Dermis blood vessel endothelial cell (primary cell): ENCODE results near the gene FBXL14. TPM values are rescaled to one million over a fixed set of nuclear protein-coding genes. Genes with fewer than 3 reads are reported as not detected.
"Not testable (repeated sequence)": the region's sequence is repeated elsewhere in the genome, so short reads cannot be mapped to it uniquely, and the experiment has no call there.

ENCODE experiments used
- DNase-seq: peaks from one replicate; pipeline ENCODE4 v3.0.0; 2010
- total RNA-seq: library from RNA; depleted of rRNA; stranded (reverse); fragments of >200 nt; gene quantifications from 2 replicates; pipeline ENCODE4 v1.2.3, GENCODE V29; 2014

The FBXL14 gene
- total RNA-seq, 1 donor from 2014 or later: 17.4 TPM

- peak; percentile 66 for DNase-seq
These were observed 21.6 kb downstream of the FBXL14 start for GRCh38 chr12:1572731-1573130.

GRCh38 chr12:1567852-1568251 lies 26.5 kb downstream of the FBXL14 start:
- DNase-seq: no peak

DNA sequence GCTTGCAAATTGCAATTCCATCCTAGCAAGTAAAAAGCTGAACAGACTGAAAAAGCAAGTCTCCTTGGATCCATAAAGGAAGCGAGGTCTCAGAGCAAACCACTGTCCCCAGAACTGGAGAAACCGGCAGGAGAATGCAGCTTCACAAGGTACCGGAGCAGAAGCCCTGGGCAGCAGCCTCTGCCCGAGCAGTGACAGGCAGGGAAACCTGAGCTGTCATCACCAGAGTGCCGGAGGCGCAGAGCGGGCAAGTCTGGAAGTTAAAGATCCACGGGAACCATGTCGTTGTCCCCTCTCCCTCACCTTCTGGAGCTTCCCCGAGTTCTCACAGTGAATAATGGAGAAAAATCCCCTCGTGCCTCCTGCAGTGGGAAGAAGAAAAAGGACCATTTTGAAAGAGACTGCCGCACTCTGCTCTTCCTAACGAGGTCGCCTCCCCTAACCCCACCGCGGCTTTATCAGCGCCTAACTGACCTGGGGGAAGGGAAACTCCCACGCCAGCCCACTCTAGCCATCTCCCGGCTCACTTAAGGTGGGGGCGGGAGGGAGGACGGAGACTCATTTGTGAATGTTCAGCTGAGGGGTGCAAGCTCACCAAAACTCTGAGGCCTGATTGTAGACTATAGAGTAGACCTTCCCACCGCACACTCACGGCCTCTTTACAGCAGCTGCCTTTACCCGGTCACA lies 27.8 kb downstream of the FBXL14 start:
- no peak for DNase-seq

DNA sequence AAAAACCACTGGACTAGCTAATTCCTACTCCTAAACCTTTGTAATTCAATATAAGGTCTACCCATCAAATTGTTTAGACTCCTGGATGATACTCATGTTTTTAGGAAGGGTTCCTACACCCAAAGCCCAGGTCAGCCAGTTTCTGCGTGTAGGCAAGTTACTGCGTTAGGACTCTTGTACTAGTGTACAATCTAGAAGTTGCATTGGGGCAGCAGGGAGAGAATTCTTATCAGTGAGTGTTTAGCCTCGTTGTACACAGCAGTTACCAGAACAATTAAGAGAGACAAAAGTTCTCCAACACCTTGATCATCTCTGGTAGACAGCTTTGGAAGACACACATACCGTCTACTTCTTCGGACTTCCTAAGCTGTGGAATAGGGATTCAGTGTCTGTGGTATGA lies 29.2 kb downstream of the FBXL14 start:
- DNase-seq: no peak

DNA sequence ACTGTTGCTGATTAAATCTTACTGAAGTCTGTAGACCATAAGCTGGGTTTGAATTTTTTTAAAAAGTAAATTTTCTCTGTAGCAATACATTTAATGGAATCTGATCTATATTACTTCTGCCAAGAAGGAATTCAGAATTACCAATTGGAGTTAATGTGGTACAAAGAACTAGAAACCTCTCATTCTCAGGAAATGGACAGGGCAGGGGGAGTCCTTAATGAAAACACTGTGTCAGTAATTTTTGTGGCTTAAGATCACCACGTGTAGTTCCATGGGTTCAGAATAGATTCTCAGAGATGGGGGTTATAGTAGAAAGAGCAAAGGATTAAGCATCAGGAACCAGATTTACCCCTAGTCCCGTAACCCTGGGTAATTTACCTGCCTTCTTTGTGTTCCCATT lies 30.3 kb downstream of the FBXL14 start:
- DNase-seq: no peak

DNA sequence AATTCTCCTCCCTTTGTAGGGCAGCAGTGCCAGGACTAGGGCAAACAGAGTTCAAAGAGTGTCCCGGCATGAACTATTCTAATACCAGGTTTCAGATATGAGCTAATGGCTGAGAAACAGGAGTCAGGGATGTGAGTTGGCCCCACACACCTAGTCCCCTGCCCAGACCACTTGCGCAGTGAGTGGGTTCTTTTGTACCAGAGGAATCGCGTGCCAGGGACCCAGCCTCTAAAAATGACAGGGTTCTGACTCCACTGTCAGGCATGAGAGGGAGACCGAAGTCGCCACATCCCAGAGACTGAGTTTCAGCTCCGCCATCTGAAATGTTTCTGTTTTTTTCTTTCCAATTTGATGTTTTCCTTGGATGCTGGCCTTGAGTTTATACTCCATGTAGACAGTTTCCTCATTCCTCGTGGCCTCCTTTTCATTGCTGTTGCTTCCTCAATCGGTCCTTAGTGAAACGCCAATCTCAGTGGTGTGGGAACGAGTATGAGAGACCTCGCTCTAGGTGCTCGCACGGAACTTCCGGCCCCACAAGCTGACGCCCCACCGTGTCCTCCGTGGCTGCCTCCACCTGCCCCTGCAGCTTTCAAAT lies 31.5 kb downstream of the FBXL14 start:
- DNase-seq: no peak

- no peak for DNase-seq
These were observed 33.7 kb downstream of the FBXL14 start for GRCh38 chr12:1560704-1561103.

DNA sequence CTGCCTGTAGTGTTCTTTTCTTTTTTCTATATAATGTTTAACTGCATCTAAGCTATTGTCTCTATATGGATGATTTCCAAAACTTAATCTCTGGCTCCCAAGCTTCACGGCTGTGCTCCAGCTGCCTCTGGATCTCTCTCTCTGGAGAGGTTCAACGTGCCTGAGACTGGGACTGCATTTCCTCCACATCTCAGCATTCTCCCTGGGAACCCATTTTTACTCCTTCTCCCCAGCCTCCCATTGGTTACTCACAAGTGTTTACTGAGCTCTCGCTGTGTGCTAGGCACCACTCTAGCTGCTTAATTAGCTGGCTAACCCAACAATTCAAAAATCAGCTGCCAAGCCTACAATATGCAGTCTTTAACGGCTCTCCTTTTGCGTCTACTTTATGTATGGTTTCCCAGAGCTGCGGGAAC lies 34.7 kb downstream of the FBXL14 start:
- no peak for DNase-seq

DNA sequence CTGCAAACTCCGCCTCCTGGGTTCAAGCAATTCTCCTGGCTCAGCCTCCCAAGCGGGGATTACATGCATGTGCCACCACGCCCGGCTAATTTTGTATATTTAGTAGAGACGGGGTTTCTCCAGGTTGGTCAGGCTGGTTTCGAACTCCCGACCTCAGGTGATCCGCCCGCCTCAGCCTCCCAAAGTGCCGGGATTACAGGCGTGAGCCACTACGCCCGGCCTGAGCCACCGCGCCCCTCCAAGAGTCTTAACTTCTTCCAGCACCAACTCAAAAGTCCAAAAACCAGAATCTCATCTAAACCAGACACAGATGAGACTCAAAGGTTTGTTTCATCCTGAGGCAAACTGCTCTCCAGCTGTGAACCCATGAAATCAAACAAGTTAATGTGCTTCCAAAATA lies 36.3 kb downstream of the FBXL14 start:
- not testable (repeated sequence) for DNase-seq

DNA sequence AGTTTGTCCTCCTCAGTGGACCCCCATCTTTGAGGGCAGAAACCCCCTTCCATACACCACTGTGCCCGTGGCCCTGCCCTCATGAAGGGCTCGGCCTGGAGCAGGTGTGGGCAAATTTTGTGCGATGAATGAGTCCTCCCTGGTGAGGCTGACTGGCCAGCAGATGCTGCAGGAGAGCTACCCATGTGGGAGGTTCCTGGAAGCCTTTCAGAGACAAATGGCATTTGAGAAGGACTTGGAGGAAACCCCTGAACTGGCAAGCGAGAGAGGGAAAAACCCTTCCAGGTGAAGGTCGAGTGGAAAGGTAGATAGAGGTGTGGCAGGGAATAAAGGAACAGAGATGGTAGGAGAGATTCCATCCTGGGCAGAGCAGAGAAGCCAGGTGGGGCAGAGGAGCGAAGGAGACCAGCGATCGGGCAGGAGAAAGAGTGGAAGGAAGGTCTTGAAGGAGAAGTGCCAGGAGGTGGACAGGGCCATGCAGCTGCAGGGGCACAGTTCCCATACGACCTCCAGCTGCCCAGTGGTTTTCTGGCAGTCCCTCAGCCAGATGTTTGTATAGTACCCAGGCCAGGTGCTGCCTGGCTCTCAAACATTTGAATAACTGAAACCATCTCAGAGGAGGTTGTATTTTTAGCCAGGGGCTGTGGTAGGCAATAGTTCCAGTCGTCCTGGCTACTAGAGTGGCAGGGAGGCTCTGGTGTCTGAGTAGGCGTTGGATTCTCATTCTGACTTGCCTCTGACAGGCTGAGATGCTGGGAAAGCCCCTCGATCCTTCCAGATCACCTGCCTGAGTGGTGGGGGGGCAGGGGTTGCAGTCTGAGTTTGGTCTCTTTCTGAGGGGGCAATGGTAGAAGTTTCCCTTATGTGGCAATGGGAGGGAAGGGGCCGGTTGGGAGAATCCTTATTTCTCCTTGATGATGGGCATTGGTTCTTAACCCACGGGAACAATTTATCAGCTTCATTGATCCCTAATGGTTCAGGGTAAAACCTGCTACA lies 40.1 kb downstream of the FBXL14 start:
- no peak for DNase-seq

- DNase-seq: no peak
These were observed 40.8 kb downstream of the FBXL14 start for GRCh38 chr12:1553536-1553935.

DNA sequence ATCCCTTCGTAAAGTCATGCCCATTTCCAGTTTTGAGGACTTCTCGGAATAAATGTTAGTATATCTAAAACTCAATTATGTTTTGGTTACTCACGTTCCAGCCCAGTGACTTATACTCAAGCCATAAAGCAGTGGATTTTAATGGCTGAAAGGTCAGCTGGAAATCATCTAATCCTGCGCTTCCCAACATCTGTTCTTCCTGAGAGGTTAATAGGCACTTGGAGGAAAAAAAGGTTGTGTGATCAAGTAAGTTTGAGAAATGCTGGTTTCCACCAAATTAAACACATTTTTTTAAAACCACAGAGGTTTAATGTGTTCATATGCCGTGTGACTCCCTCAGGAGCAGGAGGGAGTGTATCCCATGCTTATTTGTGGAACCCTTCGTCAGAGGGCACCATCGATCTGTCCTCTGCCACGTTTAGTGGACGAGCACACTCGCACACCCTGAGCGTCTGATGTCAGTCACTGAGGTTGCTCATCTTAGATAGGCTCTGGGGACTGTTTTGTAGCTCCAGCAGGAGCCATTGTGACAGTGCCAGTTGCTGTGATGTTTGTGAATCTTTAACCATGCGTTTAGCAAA lies 41.4 kb downstream of the FBXL14 start:
- no peak for DNase-seq

DNA sequence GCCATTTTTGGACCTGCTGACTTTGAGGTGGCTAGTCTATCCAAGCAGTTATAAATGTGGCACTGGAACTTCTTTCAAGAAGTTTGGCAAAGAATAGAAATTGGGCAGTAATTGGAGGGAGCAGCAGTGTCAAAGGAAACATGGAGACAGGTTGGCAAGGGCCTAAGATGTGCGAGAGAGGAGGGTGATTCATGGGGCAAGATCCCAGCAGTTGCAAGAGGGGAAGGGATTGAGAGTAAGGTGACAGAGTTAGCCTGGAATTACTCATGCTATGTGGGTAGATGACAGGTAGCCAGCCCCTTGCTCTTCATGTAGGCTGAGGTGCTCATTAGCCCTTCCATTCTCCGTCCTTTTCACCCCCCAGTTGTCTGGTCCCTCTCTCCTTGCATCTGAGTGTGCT lies 42.2 kb downstream of the FBXL14 start:
- DNase-seq: no peak

DNA sequence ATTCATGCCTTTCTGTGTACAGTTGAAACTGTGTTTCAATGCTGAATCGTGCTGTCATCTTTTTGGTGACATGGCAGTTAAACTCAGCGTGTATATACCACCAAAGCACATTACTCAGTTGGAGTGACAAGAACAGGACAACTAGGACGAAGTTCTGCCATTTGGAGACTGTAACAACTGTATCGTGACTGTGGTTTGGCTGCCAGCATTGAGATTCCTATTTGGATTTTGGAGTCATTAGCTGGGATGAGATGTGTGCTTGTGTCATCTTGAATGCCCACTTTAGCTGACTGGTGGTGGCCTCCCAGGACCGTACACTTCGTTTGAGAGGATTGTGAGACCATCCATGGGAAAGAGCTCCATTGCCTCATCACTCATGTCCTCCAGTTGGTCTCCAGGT lies 42.9 kb downstream of the FBXL14 start:
- DNase-seq: no peak

- DNase-seq: no peak
These were observed 47.3 kb downstream of the FBXL14 start for GRCh38 chr12:1546931-1547640.

GRCh38 chr12:1544996-1545700 lies 49.2 kb downstream of the FBXL14 start:
- peak; percentile 59 for DNase-seq

DNA sequence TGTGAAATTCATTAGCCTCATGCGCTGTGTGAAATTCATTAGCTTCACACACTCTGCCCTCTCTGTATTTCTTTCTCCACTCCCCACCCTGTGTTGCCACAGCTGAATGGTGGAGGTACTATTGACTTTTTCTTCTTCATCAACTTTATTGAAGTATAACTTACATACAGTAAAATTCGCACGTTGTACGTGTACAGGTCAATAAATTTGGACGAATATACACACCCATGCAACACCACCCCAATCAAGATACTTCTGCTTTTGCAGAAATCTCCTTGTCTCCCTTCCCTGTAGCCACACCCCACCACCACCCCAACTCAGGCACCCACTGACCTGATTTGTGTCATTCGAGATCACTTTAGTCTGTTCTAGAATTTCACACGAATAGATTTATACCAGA lies 51.8 kb downstream of the FBXL14 start:
- DNase-seq: no peak

DNA sequence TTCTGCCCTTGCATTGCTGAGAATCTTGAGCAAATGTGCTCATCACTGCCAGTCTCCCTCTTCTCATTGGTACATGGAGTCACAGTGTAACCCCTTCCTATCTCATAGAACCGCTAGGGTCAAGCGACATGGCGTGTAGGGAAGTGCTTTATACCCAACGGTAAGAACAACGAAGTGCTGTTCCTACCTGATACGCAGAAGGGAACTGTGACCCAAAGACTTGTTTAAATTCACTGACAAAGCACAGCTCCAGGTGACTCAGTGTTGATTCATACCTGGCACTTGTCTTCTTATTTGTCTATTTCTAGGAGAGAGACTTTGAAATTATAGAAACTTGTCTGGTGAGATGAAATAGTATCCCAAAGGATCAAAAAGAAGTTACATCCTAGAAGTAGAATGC lies 53.7 kb downstream of the FBXL14 start:
- no peak for DNase-seq

GRCh38 chr12:1539135-1539534 lies 55.2 kb downstream of the FBXL14 start:
- DNase-seq: no peak

GRCh38 chr12:1536817-1537216 lies 57.6 kb downstream of the FBXL14 start:
- DNase-seq: no peak

DNA sequence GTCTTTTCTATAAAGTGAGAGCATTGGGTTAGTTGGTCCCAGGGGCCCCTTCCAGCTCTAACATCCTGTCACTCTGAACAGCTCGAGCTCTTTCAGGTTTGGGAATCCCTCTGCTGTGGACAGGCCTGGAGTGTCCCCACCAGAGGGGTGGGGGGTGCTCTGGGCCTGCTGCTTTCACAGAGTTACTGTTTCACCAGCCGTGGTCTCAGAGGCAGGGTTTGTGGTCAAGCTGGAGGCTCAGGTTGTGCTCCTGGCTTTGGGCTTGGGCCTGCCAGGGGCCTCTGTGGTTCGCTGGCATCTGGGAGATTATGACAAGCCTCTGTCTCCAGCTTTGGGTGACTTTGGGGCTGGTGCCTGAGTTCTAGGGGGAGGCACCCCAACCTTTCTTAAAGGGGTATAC lies 59.6 kb downstream of the FBXL14 start:
- no peak for DNase-seq
